GM23338 (cell line): Measurements from ENCODE around the gene PPIP5K2. TPM values are rescaled to one million over a fixed set of nuclear protein-coding genes. Genes with fewer than 3 reads are reported as not detected.

Source experiments
- ATAC-seq: fragments of 200-7000 bp; cut with Tn5 transposase; 3 replicates; pipeline ENCODE4 v1.9.1; 2020
- DNase-seq: peaks from one replicate; pipeline ENCODE4 v3.0.0-alpha.2; 2015; ENCODE audit warnings: low spot score
- H2AFZ ChIP-seq: fragments of 200-600 bp; sonication (generic); 2 replicates; pipeline ENCODE4 v1.8.0; 2016; ENCODE audit warnings: antibody characterized with exemption, mild to moderate bottlenecking, moderate library complexity
- H3F3A ChIP-seq: fragments of 200-600 bp; sonication (generic); replicated peaks from 2 replicates; pipeline ENCODE4 v1.8.0; 2017; ENCODE audit warnings: antibody characterized with exemption, mixed run types, low read depth
- H3K27ac ChIP-seq: fragments of 200-600 bp; sonication (generic); 2 replicates; pipeline ENCODE4 v1.6.1; 2016; ENCODE audit warnings: low read depth
- H3K27me3 ChIP-seq: fragments of 200-600 bp; sonication (generic); 2 replicates; pipeline ENCODE4 v1.8.0; 2016; ENCODE audit warnings: mild to moderate bottlenecking, mixed run types, moderate library complexity; ENCODE audit not compliant: insufficient read depth
- H3K36me3 ChIP-seq: fragments of 200-600 bp; sonication (generic); 2 replicates; pipeline ENCODE4 v1.8.0; 2016; ENCODE audit warnings: mild to moderate bottlenecking; ENCODE audit not compliant: insufficient read depth
- H3K4me1 ChIP-seq: fragments of 200-600 bp; sonication (generic); 2 replicates; pipeline ENCODE4 v1.8.0; 2016; ENCODE audit warnings: mild to moderate bottlenecking, moderate library complexity; ENCODE audit not compliant: insufficient read depth
- H3K4me2 ChIP-seq: fragments of 200-600 bp; sonication (generic); 2 replicates; pipeline ENCODE4 v1.7.1; 2017; ENCODE audit warnings: mixed run types
- H3K4me3 ChIP-seq: fragments of 200-600 bp; sonication (generic); 2 replicates; pipeline ENCODE4 v1.6.1; 2016; ENCODE audit warnings: mixed run types
- H3K79me2 ChIP-seq: fragments of 200-600 bp; sonication (generic); replicated peaks from 2 replicates; pipeline ENCODE4 v1.8.0; 2017; ENCODE audit warnings: mild to moderate bottlenecking; ENCODE audit not compliant: insufficient read depth
- H3K9me2 ChIP-seq: fragments of 200-600 bp; sonication (generic); 2 replicates; pipeline ENCODE4 v1.8.0; 2017; ENCODE audit not compliant: insufficient read depth
- H4K20me1 ChIP-seq: fragments of 200-600 bp; sonication (generic); replicated peaks from 2 replicates; pipeline ENCODE4 v1.8.0; 2017; ENCODE audit warnings: mild to moderate bottlenecking; ENCODE audit not compliant: insufficient read depth
- H3K27ac Mint-ChIP-seq: 2 replicates; pipeline ENCODE4 v1.8.0; 2020; ENCODE audit warnings: inconsistent platforms, mild to moderate bottlenecking, moderate library complexity, mixed read lengths
- H3K27me3 Mint-ChIP-seq: 3 replicates; pipeline ENCODE4 v1.8.0; 2022; ENCODE audit warnings: low read depth, mild to moderate bottlenecking, moderate library complexity, mixed read lengths, inconsistent platforms; ENCODE audit not compliant: insufficient read depth, poor library complexity
- H3K36me3 Mint-ChIP-seq: 3 replicates; pipeline ENCODE4 v1.8.0; 2021; ENCODE audit warnings: low read depth, mild to moderate bottlenecking, inconsistent platforms, moderate library complexity, mixed read lengths
- H3K4me1 Mint-ChIP-seq: 3 replicates; pipeline ENCODE4 v1.8.0; 2020; ENCODE audit warnings: mild to moderate bottlenecking, inconsistent platforms, mixed read lengths
- H3K4me3 Mint-ChIP-seq: 3 replicates; pipeline ENCODE4 v1.8.0; 2021; ENCODE audit warnings: moderate library complexity, mild to moderate bottlenecking, inconsistent platforms, mixed read lengths
- H3K9me3 Mint-ChIP-seq: 3 replicates; pipeline ENCODE4 v1.8.0; 2020; ENCODE audit warnings: moderate library complexity, mild to moderate bottlenecking, inconsistent platforms, mixed read lengths
- EZH2 ChIP-seq: fragments of 200-600 bp; sonication (generic); IDR thresholded peaks from one replicate; pipeline ENCODE4 v1.8.0; 2017; ENCODE audit warnings: antibody characterized with exemption, mild to moderate bottlenecking, low read depth; ENCODE audit not compliant: unreplicated experiment
- EZH2phosphoT487 ChIP-seq: fragments of 200-600 bp; sonication (generic); IDR thresholded peaks from one replicate; pipeline ENCODE4 v1.8.1; 2018; ENCODE audit warnings: antibody characterized with exemption; ENCODE audit not compliant: unreplicated experiment
- JUNB ChIP-seq: IDR thresholded peaks from one replicate; pipeline ENCODE4 v1.6.1; 2016; ENCODE audit warnings: antibody characterized with exemption; ENCODE audit not compliant: unreplicated experiment
- NANOG ChIP-seq: IDR thresholded peaks from 2 replicates; pipeline ENCODE4 v1.6.1; 2016; ENCODE audit warnings: antibody characterized with exemption, borderline replicate concordance
- POLR2AphosphoS5 ChIP-seq: IDR thresholded peaks from 2 replicates; pipeline ENCODE4 v1.6.1; 2016; ENCODE audit warnings: antibody characterized with exemption, low read depth
- STAT1 ChIP-seq: IDR thresholded peaks from one replicate; pipeline ENCODE4 v1.6.1; 2016; ENCODE audit warnings: antibody characterized with exemption; ENCODE audit not compliant: unreplicated experiment
- ZNF114 ChIP-seq: fragments of 250-450 bp; sonication (Bioruptor Pico); IDR thresholded peaks from 2 replicates; pipeline ENCODE4 v1.5.0; 2020; ENCODE audit warnings: mild to moderate bottlenecking, moderate library complexity
- ZNF331 ChIP-seq: fragments of 250-450 bp; sonication (Bioruptor Pico); IDR thresholded peaks from 2 replicates; pipeline ENCODE4 v1.5.0; 2020; ENCODE audit warnings: low read depth, mild to moderate bottlenecking, moderate library complexity
- polyA plus RNA-seq: library from polyadenylated mRNA; unstranded; fragments of >200 nt; fragmentation: Nextera tagmentation; extraction: Ambion mirVana; gene quantifications from 2 replicates; pipeline ENCODE4 v1.2.1, GENCODE V29; 2016
- total RNA-seq: library from RNA; depleted of rRNA; stranded (reverse); fragments of >200 nt; shearing (Covaris generic); gene quantifications from 2 replicates; pipeline ENCODE4 v1.2.3, GENCODE V29; 2014
- TF ChIP-seq, protein P1 (sequence below): IDR thresholded peaks from one replicate; pipeline ENCODE4 v1.6.1; 2018; ENCODE audit warnings: antibody characterized with exemption; ENCODE audit not compliant: unreplicated experiment
- TF ChIP-seq, protein P2 (sequence below): fragments of 250-450 bp; sonication (Bioruptor Pico); IDR thresholded peaks from 2 replicates; pipeline ENCODE4 v1.5.0; 2020; ENCODE audit warnings: mild to moderate bottlenecking, moderate library complexity

The PPIP5K2 gene
- total and polyA plus RNA-seq, 2 experiments from 2014 or later, result 41.7 to 45.4 TPM

GRCh38 chr5:103174147-103174546, 54.0 kb downstream of the PPIP5K2 start (continued):
- TF ChIP-seq, protein P1, sequence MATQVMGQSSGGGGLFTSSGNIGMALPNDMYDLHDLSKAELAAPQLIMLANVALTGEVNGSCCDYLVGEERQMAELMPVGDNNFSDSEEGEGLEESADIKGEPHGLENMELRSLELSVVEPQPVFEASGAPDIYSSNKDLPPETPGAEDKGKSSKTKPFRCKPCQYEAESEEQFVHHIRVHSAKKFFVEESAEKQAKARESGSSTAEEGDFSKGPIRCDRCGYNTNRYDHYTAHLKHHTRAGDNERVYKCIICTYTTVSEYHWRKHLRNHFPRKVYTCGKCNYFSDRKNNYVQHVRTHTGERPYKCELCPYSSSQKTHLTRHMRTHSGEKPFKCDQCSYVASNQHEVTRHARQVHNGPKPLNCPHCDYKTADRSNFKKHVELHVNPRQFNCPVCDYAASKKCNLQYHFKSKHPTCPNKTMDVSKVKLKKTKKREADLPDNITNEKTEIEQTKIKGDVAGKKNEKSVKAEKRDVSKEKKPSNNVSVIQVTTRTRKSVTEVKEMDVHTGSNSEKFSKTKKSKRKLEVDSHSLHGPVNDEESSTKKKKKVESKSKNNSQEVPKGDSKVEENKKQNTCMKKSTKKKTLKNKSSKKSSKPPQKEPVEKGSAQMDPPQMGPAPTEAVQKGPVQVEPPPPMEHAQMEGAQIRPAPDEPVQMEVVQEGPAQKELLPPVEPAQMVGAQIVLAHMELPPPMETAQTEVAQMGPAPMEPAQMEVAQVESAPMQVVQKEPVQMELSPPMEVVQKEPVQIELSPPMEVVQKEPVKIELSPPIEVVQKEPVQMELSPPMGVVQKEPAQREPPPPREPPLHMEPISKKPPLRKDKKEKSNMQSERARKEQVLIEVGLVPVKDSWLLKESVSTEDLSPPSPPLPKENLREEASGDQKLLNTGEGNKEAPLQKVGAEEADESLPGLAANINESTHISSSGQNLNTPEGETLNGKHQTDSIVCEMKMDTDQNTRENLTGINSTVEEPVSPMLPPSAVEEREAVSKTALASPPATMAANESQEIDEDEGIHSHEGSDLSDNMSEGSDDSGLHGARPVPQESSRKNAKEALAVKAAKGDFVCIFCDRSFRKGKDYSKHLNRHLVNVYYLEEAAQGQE, result no peak
- TF ChIP-seq STAT1, result no peak

DNA sequence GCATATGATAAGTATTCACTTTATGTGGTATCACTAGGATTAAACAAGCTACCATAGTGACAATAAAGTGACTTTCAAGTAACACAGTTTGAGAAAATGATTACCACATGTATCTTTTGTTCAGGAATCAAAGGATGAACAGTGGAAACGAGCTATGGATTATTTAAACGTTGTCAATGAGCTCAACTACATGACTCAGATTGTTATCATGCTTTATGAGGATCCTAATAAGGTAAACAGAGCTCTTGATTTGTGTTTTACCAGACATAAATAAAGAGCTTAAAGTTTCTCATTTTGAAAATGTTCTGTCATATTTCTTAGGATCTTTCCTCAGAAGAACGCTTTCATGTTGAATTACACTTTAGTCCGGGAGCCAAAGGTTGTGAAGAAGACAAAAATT, 57.4 kb downstream of the PPIP5K2 start:
- H3F3A ChIP-seq, result no peaks in the 10 kb centered on the region
- Mint-ChIP-seq H3K27ac (no peak overlapping the region), H3K9me3 (no peaks in the 10 kb centered on the region), H3K4me1 (no peaks in the 10 kb centered on the region; the same call in 2 of the 3 replicates), H3K4me3 (no peak overlapping the region), H3K27me3 (no peaks in the 10 kb centered on the region), H3K36me3 (0 out of 3 replicates have a peak, but pooled peaks cover 3% of the 10 kb centered on the region)
- ATAC-seq, result no peak
- no peak overlapping the region for H2AFZ ChIP-seq
- no peak for DNase-seq
- no peak overlapping the region for H3K27ac ChIP-seq
- H4K20me1 ChIP-seq, result no peaks in the 10 kb centered on the region
- H3K4me1 ChIP-seq, result no peaks in the 10 kb centered on the region
- peaks cover 7% of the 10 kb centered on the region; the same call in 1 of the 2 replicates for H3K36me3 ChIP-seq
- H3K79me2 ChIP-seq, result no peaks in the 10 kb centered on the region
- no peaks in the 10 kb centered on the region for H3K27me3 ChIP-seq
- H3K4me2 ChIP-seq, result no peak overlapping the region
- TF ChIP-seq, protein P1, result no peak
- TF ChIP-seq NANOG, result no peak
- no peak for TF ChIP-seq EZH2
- TF ChIP-seq ZNF331, result no peak
- no peak for TF ChIP-seq JUNB
- no peak for TF ChIP-seq EZH2phosphoT487
- no peak for TF ChIP-seq POLR2AphosphoS5
- no peak for TF ChIP-seq ZNF114 (CRISPR knock-in tag)
- TF ChIP-seq, protein P2, sequence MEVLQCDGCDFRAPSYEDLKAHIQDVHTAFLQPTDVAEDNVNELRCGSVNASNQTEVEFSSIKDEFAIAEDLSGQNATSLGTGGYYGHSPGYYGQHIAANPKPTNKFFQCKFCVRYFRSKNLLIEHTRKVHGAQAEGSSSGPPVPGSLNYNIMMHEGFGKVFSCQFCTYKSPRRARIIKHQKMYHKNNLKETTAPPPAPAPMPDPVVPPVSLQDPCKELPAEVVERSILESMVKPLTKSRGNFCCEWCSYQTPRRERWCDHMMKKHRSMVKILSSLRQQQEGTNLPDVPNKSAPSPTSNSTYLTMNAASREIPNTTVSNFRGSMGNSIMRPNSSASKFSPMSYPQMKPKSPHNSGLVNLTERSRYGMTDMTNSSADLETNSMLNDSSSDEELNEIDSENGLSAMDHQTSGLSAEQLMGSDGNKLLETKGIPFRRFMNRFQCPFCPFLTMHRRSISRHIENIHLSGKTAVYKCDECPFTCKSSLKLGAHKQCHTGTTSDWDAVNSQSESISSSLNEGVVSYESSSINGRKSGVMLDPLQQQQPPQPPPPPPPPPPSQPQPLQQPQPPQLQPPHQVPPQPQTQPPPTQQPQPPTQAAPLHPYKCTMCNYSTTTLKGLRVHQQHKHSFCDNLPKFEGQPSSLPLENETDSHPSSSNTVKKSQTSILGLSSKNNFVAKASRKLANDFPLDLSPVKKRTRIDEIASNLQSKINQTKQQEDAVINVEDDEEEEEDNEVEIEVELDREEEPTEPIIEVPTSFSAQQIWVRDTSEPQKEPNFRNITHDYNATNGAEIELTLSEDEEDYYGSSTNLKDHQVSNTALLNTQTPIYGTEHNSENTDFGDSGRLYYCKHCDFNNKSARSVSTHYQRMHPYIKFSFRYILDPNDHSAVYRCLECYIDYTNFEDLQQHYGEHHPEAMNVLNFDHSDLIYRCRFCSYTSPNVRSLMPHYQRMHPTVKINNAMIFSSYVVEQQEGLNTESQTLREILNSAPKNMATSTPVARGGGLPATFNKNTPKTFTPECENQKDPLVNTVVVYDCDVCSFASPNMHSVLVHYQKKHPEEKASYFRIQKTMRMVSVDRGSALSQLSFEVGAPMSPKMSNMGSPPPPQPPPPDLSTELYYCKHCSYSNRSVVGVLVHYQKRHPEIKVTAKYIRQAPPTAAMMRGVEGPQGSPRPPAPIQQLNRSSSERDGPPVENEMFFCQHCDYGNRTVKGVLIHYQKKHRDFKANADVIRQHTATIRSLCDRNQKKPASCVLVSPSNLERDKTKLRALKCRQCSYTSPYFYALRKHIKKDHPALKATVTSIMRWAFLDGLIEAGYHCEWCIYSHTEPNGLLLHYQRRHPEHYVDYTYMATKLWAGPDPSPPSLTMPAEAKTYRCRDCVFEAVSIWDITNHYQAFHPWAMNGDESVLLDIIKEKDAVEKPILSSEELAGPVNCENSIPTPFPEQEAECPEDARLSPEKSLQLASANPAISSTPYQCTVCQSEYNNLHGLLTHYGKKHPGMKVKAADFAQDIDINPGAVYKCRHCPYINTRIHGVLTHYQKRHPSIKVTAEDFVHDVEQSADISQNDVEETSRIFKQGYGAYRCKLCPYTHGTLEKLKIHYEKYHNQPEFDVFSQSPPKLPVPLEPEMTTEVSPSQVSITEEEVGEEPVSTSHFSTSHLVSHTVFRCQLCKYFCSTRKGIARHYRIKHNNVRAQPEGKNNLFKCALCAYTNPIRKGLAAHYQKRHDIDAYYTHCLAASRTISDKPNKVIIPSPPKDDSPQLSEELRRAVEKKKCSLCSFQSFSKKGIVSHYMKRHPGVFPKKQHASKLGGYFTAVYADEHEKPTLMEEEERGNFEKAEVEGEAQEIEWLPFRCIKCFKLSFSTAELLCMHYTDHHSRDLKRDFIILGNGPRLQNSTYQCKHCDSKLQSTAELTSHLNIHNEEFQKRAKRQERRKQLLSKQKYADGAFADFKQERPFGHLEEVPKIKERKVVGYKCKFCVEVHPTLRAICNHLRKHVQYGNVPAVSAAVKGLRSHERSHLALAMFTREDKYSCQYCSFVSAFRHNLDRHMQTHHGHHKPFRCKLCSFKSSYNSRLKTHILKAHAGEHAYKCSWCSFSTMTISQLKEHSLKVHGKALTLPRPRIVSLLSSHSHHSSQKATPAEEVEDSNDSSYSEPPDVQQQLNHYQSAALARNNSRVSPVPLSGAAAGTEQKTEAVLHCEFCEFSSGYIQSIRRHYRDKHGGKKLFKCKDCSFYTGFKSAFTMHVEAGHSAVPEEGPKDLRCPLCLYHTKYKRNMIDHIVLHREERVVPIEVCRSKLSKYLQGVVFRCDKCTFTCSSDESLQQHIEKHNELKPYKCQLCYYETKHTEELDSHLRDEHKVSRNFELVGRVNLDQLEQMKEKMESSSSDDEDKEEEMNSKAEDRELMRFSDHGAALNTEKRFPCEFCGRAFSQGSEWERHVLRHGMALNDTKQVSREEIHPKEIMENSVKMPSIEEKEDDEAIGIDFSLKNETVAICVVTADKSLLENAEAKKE (CRISPR knock-in tag), result no peak
- no peaks in the 10 kb centered on the region for H3K9me2 ChIP-seq
- H3K4me3 ChIP-seq, result no peak overlapping the region
